ENCODE results near the gene PLEKHN1.
A peak's percentile ranks its signal among the peaks of the same experiment; 100 is the strongest.

Gene PLEKHN1

GRCh38 chr1:920010-920409 is 46.3 kb upstream of the PLEKHN1 start:
- H3K27me3 ChIP-seq (ENCODE audit: insufficient read depth, low read length, poor library complexity) = peaks cover 62% of the 10 kb centered on the region
- no peak overlapping the region for H2AFZ ChIP-seq (ENCODE audit: low read depth, low read length)
- H3K79me2 ChIP-seq (ENCODE audit: insufficient read depth, low read length) = no peaks in the 10 kb centered on the region
- no peak overlapping the region for H3K27ac ChIP-seq (ENCODE audit: low read length)
- DNase-seq (no peak), ATAC-seq (ENCODE audit: insufficient read depth, low read depth) (no peak)
- H3K9me3 ChIP-seq (ENCODE audit: insufficient read depth, low read length, severe bottlenecking) = no peaks in the 10 kb centered on the region
- H3K4me1 ChIP-seq (ENCODE audit: insufficient read depth, low read length) = peaks cover 35% of the 10 kb centered on the region
- H3K4me2 ChIP-seq (ENCODE audit: insufficient read depth, low read length) = no peak overlapping the region
- TF ChIP-seq EZH2 (IDR thresholded peaks at IDR 0.05; ENCODE audit: borderline replicate concordance, low read depth, low read length, severe bottlenecking) (no peak), CTCF (IDR thresholded peaks at IDR 0.05; ENCODE audit: borderline replicate concordance, extremely low read depth, low read length, poor library complexity, severe bottlenecking) (no peak)
- H3K4me3 ChIP-seq (ENCODE audit: low read depth in 1 of 2, low read length in 2 of 2) = no peak overlapping the region
- no peak overlapping the region for H3K9ac ChIP-seq (ENCODE audit: low read depth, low read length)
- peaks cover 63% of the 10 kb centered on the region for H4K20me1 ChIP-seq (ENCODE audit: insufficient read depth, low read length)
- H3K36me3 ChIP-seq (ENCODE audit: insufficient read depth, low read length) = no peaks in the 10 kb centered on the region

- no peak for TF ChIP-seq CTCF (IDR thresholded peaks at IDR 0.05; ENCODE audit: borderline replicate concordance, extremely low read depth, low read length, poor library complexity, severe bottlenecking)
- TF ChIP-seq EZH2 (IDR thresholded peaks at IDR 0.05; ENCODE audit: borderline replicate concordance, low read depth, low read length, severe bottlenecking) = no peak
- Histone ChIP-seq H3K36me3 (ENCODE audit: insufficient read depth, low read length) (no peaks in the 10 kb centered on the region), H4K20me1 (ENCODE audit: insufficient read depth, low read length) (peaks cover 67% of the 10 kb centered on the region), H3K4me3 (ENCODE audit: low read depth in 1 of 2, low read length in 2 of 2) (no peak overlapping the region), H3K4me2 (ENCODE audit: insufficient read depth, low read length) (peak overlapping the region; percentile 47), H3K4me1 (ENCODE audit: insufficient read depth, low read length) (peaks cover 35% of the 10 kb centered on the region), H3K79me2 (ENCODE audit: insufficient read depth, low read length) (no peaks in the 10 kb centered on the region), H3K27ac (ENCODE audit: low read length) (no peak overlapping the region), H2AFZ (ENCODE audit: low read depth, low read length) (no peak overlapping the region), H3K27me3 (ENCODE audit: insufficient read depth, low read length, poor library complexity) (peaks cover 66% of the 10 kb centered on the region), H3K9ac (ENCODE audit: low read depth, low read length) (no peak overlapping the region), H3K9me3 (ENCODE audit: insufficient read depth, low read length, severe bottlenecking) (no peaks in the 10 kb centered on the region)
- ATAC-seq (ENCODE audit: insufficient read depth, low read depth) (0 out of 3 replicates have a peak, but pooled peaks have one; percentile 5), DNase-seq (no peak)
These were observed 45.8 kb upstream of the PLEKHN1 start for GRCh38 chr1:920521-920920.

DNA sequence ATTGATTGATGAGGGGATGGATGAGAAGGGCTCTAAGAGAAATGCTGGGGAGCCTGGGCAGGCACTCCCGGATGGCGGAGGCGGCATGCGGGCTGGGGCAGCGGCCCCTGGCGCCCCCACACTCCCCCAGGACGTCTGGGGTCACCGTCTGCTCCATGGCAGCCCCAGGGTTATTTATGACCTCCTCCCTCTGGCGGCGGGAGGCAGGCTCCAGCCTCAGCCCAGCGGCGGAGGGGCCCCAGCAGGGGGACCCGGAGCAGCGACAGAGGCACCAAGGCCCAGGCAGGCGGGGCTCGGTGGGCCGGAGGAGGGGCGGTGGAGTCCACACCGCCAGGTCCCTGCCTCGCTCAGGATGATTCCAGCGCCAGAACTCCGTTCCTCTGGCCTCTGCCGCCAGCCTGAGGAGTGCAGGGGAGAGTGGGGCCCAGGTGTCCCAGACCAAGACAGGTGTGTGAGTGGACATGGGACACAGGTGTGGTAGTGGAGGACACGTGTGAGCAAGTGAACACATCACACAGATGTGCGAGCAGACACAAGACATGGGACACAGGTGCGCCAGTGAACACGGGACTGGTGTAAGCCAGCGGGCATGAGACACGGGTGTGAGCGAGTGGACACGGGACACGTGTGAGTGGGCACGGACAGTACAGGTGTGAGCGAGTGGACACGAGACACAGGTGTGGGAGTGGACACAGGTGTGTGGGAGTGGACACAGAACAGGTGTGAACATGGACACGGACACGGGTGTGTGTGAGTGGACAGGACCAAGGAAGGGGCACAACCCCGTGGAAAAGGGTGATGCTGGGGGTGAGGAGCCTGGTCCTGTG is 45.1 kb upstream of the PLEKHN1 start:
- peak; percentile 69 for DNase-seq
- Histone ChIP-seq H3K4me1 (ENCODE audit: insufficient read depth, low read length) (peaks cover 35% of the 10 kb centered on the region), H3K27me3 (ENCODE audit: insufficient read depth, low read length, poor library complexity) (peaks cover 73% of the 10 kb centered on the region), H3K79me2 (ENCODE audit: insufficient read depth, low read length) (no peaks in the 10 kb centered on the region), H3K4me2 (ENCODE audit: insufficient read depth, low read length) (peak overlapping the region; percentile 47), H4K20me1 (ENCODE audit: insufficient read depth, low read length) (peaks cover 74% of the 10 kb centered on the region), H2AFZ (ENCODE audit: low read depth, low read length) (no peak overlapping the region), H3K9me3 (ENCODE audit: insufficient read depth, low read length, severe bottlenecking) (no peaks in the 10 kb centered on the region), H3K9ac (ENCODE audit: low read depth, low read length) (no peak overlapping the region), H3K4me3 (ENCODE audit: low read depth in 1 of 2, low read length in 2 of 2) (0 out of 4 replicates have a peak overlapping the region, but pooled peaks of 1 of the 2 experiments have one; percentile 28), H3K27ac (ENCODE audit: low read length) (no peak overlapping the region), H3K36me3 (ENCODE audit: insufficient read depth, low read length) (no peaks in the 10 kb centered on the region)
- peak; percentile 34 for TF ChIP-seq EZH2 (IDR thresholded peaks at IDR 0.05; ENCODE audit: borderline replicate concordance, low read depth, low read length, severe bottlenecking)
- TF ChIP-seq CTCF (IDR thresholded peaks at IDR 0.05; ENCODE audit: borderline replicate concordance, extremely low read depth, low read length, poor library complexity, severe bottlenecking) = peak; percentile 47
- peak; percentile 78 for ATAC-seq (ENCODE audit: insufficient read depth, low read depth)
